Measurements from ENCODE around the gene PXMP2. TPM values are rescaled to one million over a fixed set of nuclear protein-coding genes. Genes with fewer than 3 reads are reported as not detected.

PXMP2 gene
- total and polyA plus RNA-seq, 2 of the 8 experiments (the other 6 are each of a cell fraction or from before 2014, with no cell fraction given): 13.8 to 15.1 TPM

DNA sequence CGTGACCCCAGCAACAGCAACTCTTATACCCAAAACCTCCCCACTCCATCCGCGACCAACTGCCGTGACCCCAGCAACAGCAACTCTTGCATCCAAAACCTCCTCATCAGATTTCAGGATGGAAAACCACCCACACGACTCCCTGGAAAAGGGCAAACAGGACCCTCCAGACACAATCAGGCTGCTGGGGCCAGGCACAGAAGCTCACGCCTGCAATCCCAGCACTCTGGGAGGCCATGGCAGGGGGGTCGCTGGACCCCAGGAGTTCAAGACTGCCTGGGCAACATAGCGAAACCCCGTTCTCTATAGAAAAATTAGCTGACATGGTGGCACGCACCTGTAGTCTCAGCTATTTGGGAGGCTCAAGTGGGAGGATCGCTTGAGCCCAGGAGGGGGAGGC is 43.0 kb downstream of the PXMP2 start:
- Histone ChIP-seq H3K14ac (ENCODE audit: insufficient read length) (no peak overlapping the region), H3K4me1 (replicated peaks in 1 of 4; ENCODE audit: control insufficient read depth in 3 of 4, insufficient read depth in 4 of 4, low read length in 3 of 4) (no peaks in the 10 kb centered on the region; a peak in 1 of 7 replicates), H2BK15ac (ENCODE audit: low read length) (no peak overlapping the region), H3K79me1 (ENCODE audit: low read depth, low read length) (no peaks in the 10 kb centered on the region), H3K56ac (replicated peaks; ENCODE audit: insufficient read length, low read depth, low read length) (no peak overlapping the region), H2AK5ac (ENCODE audit: low read depth, low read length) (no peak overlapping the region), H3K23ac (ENCODE audit: insufficient read length) (no peak overlapping the region), H2AFZ (ENCODE audit: low read length) (no peak overlapping the region), H3K4ac (replicated peaks; ENCODE audit: insufficient read length, low read depth, low read length) (no peak overlapping the region), H3K9me3 (ENCODE audit: insufficient read depth in 2 of 2, low read depth in 1 of 2, low read length in 1 of 2) (peaks cover 0 to 8% of the 10 kb centered on the region in 2 experiments; a peak in 1 of 4 replicates), H3K79me2 (ENCODE audit: control insufficient read depth in 1 of 2, insufficient read depth in 2 of 2, low read length in 2 of 2) (no peaks in the 10 kb centered on the region; a peak in 1 of 4 replicates), H2BK5ac (ENCODE audit: low read depth, low read length) (no peak overlapping the region), H4K5ac (ENCODE audit: insufficient read length, low read depth, low read length) (no peak overlapping the region), H3K4me2 (ENCODE audit: insufficient read depth in 1 of 2, low read depth in 2 of 2, low read length in 2 of 2) (no peak overlapping the region), H3K18ac (ENCODE audit: extremely low read depth, low read length) (no peak overlapping the region), H3K23me2 (ENCODE audit: low read depth, low read length) (no peaks in the 10 kb centered on the region), H2BK120ac (replicated peaks; ENCODE audit: low read depth, low read length) (no peak overlapping the region), H3K4me3 (ENCODE audit: extremely low read depth in 1 of 4, insufficient read depth in 2 of 4, low read depth in 3 of 4, low read length in 4 of 4) (no peak overlapping the region), H3K27me3 (replicated peaks in 1 of 4; ENCODE audit: control insufficient read depth in 3 of 4, extremely low read depth in 1 of 4, insufficient read depth in 3 of 4, low read length in 3 of 4) (no peaks in the 10 kb centered on the region), H2BK20ac (ENCODE audit: low read length) (no peak overlapping the region), H4K91ac (replicated peaks; ENCODE audit: insufficient read length, low read length) (no peak overlapping the region), H4K8ac (ENCODE audit: extremely low read depth, insufficient read depth, low read length) (no peak overlapping the region), H2BK12ac (ENCODE audit: low read depth, low read length) (no peak overlapping the region), H3K9ac (replicated peaks in 1 of 4; ENCODE audit: extremely low read depth in 1 of 4, low read depth in 3 of 4, low read length in 3 of 4) (no peak overlapping the region), H4K20me1 (replicated peaks in 1 of 2; ENCODE audit: control insufficient read depth in 1 of 2, insufficient read depth in 2 of 2, low read length in 2 of 2) (peaks cover 4 to 8% of the 10 kb centered on the region in 2 experiments), H3K27ac (ENCODE audit: low read depth, low read length) (no peak overlapping the region), H3K36me3 (ENCODE audit: control insufficient read depth in 2 of 4, insufficient read depth in 4 of 4, low read length in 3 of 4) (peaks cover 42 to 89% (median 75%) of the 10 kb centered on the region in 4 experiments)
- DNase-seq (ENCODE audit: low read depth in 1 of 2, low spot score in 2 of 2) (no peak), FAIRE-seq (no peak)
- ChIA-PET CTCF (ENCODE audit: partially characterized antibody) (interaction anchor here (0.7 to 1.6 kb wide), 2 partner anchors 11 to 93 kb away, joined by 3 read pairs; no protein-coding TSS in a partner anchor), POLR2A (ENCODE audit: partially characterized antibody) (interaction anchor here (0.6 to 3.1 kb wide), 10 partner anchors 9 to 71 kb away, joined by 3 to 17 read pairs (median 4); no protein-coding TSS in a partner anchor)
- 89% methylated on average over 10 of the region's 11 CpGs; no CpG with 5 or more reads in 1 of the 2 experiments for WGBS, 2 experiments (ENCODE audit: extremely low coverage in 1 of 2, insufficient coverage in 1 of 2, insufficient read length in 1 of 2, insufficient replicate concordance in 2 of 2, low coverage in 1 of 2, low lambda C conversion rate in 2 of 2, missing lambda C conversion rate in 1 of 2)
- TF ChIP-seq PHF8 (conservative IDR thresholded peaks at IDR 0.05; ENCODE audit: low read depth, low read length): no peak
- TF ChIP-seq POLR2AphosphoS5 (IDR thresholded peaks at IDR 0.05; ENCODE audit: low read depth, low read length): no peak
- no peak for TF ChIP-seq SUZ12 (IDR thresholded peaks at IDR 0.05; ENCODE audit: low read length)
- TF ChIP-seq, protein P1, sequence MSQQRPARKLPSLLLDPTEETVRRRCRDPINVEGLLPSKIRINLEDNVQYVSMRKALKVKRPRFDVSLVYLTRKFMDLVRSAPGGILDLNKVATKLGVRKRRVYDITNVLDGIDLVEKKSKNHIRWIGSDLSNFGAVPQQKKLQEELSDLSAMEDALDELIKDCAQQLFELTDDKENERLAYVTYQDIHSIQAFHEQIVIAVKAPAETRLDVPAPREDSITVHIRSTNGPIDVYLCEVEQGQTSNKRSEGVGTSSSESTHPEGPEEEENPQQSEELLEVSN (IDR thresholded peaks at IDR 0.05): no peak
- TF ChIP-seq SRF (IDR thresholded peaks at IDR 0.05; ENCODE audit: low read depth, low read length): no peak
- no peak for TF ChIP-seq ZNF274 (IDR thresholded peaks at IDR 0.05; ENCODE audit: borderline replicate concordance, extremely low read depth, low read length)
- no peak for TF ChIP-seq KDM5A (IDR thresholded peaks at IDR 0.05; ENCODE audit: low read length)
- TF ChIP-seq HDAC6 (IDR thresholded peaks at IDR 0.05; ENCODE audit: low read depth, low read length): no peak
- TF ChIP-seq CHD2 (IDR thresholded peaks at IDR 0.05; ENCODE audit: low read length): no peak
- no peak for TF ChIP-seq BACH1 (IDR thresholded peaks at IDR 0.05; ENCODE audit: low read length)
- no peak for TF ChIP-seq JUND (IDR thresholded peaks at IDR 0.05; ENCODE audit: low read length)
- no peak for TF ChIP-seq RFX5 (IDR thresholded peaks at IDR 0.05; ENCODE audit: borderline replicate concordance, low read depth, low read length)
- TF ChIP-seq SIRT6 (IDR thresholded peaks at IDR 0.05; ENCODE audit: low read length): no peak
- TF ChIP-seq SIN3A (conservative IDR thresholded peaks at IDR 0.05 in 1 of 2, IDR thresholded peaks at IDR 0.05 in 1 of 2; ENCODE audit: low read depth in 1 of 2, low read length in 2 of 2): no peak
